ENCODE results near the gene PXN.
A peak's percentile ranks its signal among the peaks of the same experiment; 100 is the strongest.

The PXN gene

GRCh38 chr12:120242275-120242799 lies 23.2 kb downstream of the PXN start:
- peak overlapping the region; percentile 100 for H3K27ac ChIP-seq
- TF ChIP-seq CTCF (conservative IDR thresholded peaks at IDR 0.05; ENCODE audit: low read depth): no peak
- ChIA-PET POLR2A (ENCODE audit: low non-redundant PET) (interaction anchor here (1.3 kb wide), 1 partner anchor 11 kb away, joined by 3 read pairs; no protein-coding TSS in a partner anchor), CTCF (interaction anchor here (0.9 to 2.9 kb wide), 3 partner anchors 14 to 20 kb away, joined by 3 to 13 read pairs (median 5); no protein-coding TSS in a partner anchor)
- no peak for DNase-seq (ENCODE audit: low spot score)

- POLR2A ChIA-PET (ENCODE audit: low non-redundant PET): interaction anchor here (1.3 kb wide), 1 partner anchor 10 kb away, joined by 3 read pairs; no protein-coding TSS in a partner anchor
- peak overlapping the region; percentile 100 for H3K27ac ChIP-seq
Measured at GRCh38 chr12:120241561-120242274, 23.8 kb downstream of the PXN start.

DNA sequence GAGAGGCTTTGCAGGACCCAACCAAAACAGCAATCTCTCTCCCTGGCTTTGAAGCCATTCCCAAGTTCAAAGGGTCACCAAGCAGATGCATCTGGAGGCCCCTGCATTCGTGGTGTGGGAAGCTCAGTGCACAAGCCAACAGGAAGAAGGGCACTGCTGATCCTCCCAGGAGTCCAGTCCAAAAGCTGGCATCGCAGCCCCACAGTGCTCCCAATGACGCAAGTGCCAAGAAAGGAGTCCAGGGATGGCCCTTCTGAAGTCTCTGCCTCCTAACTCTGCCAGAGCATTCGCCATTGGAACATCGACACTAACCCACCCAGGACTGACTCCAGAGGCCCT lies 25.1 kb downstream of the PXN start:
- CTCF ChIA-PET: interaction anchor here (3.2 to 4.2 kb wide), 2 partner anchors 12 to 26 kb away, joined by 16 to 22 read pairs; partner anchors contain the start of gene PXN
- TF ChIP-seq CTCF (conservative IDR thresholded peaks at IDR 0.05; ENCODE audit: low read depth): no peak
- H3K27ac ChIP-seq: peak overlapping the region; percentile 100
- POLR2A ChIA-PET (ENCODE audit: low non-redundant PET): interaction anchor here (0.8 to 1.2 kb wide), 3 partner anchors 9 to 22 kb away, joined by 3 to 7 read pairs (median 3); no protein-coding TSS in a partner anchor
- no peak for DNase-seq (ENCODE audit: low spot score)

More at GRCh38 chr12:120241561-120242274, 23.8 kb downstream of the PXN start:
- no peak for DNase-seq (ENCODE audit: low spot score)
- no peak for TF ChIP-seq CTCF (conservative IDR thresholded peaks at IDR 0.05; ENCODE audit: low read depth)
- CTCF ChIA-PET: interaction anchor here (0.6 to 3.2 kb wide), 5 partner anchors 9 to 24 kb away, joined by 3 to 16 read pairs (median 5); partner anchors contain the start of gene PXN

- no peak for TF ChIP-seq CTCF (conservative IDR thresholded peaks at IDR 0.05; ENCODE audit: low read depth)
- H3K27ac ChIP-seq: peak overlapping the region; percentile 100
- DNase-seq (ENCODE audit: low spot score): no peak
- POLR2A ChIA-PET (ENCODE audit: low non-redundant PET): interaction anchor here (0.5 to 1.2 kb wide), 6 partner anchors 8 to 119 kb away, joined by 3 to 11 read pairs (median 4); no protein-coding TSS in a partner anchor
- CTCF ChIA-PET: interaction anchor here (3.2 to 4.2 kb wide), 2 partner anchors 12 to 26 kb away, joined by 16 to 22 read pairs; partner anchors contain the start of gene PXN
Measured at GRCh38 chr12:120239776-120240494, 25.6 kb downstream of the PXN start.

GRCh38 chr12:120238839-120239445 lies 26.6 kb downstream of the PXN start:
- peak overlapping the region; percentile 100 for H3K27ac ChIP-seq
- no peak for TF ChIP-seq CTCF (conservative IDR thresholded peaks at IDR 0.05; ENCODE audit: low read depth)
- DNase-seq (ENCODE audit: low spot score): no peak
- ChIA-PET POLR2A (ENCODE audit: low non-redundant PET) (interaction anchor here (0.6 to 1.6 kb wide), 3 partner anchors 25 to 53 kb away, joined by 5 to 11 read pairs (median 5); partner anchors contain the start of gene RNU4-2), CTCF (interaction anchor here (0.6 to 4.2 kb wide), 5 partner anchors 11 to 54 kb away, joined by 3 to 22 read pairs (median 5); partner anchors contain the start of genes PXN and RPLP0)

All from RWPE1 (cell line).